HepG2 (cell line): ENCODE data around the gene ADAMTS4. TPM values are rescaled to one million over a fixed set of nuclear protein-coding genes. Genes with fewer than 3 reads are reported as not detected.
A peak's percentile ranks its signal among the peaks of the same experiment; 100 is the strongest.

ENCODE experiments used
- ATF7-NPFF ChIP-seq: sonication (generic); formaldehyde crosslinking; IDR thresholded peaks from 2 replicates; pipeline ENCODE4 v1.8.1; 2023; ENCODE audit warnings: mild to moderate bottlenecking, low read depth, missing genetic modification reagents, moderate library complexity
- BRD4 ChIP-seq: sonication (generic); formaldehyde crosslinking; IDR thresholded peaks from 2 replicates; pipeline ENCODE4 v1.4.0; 2020; ENCODE audit warnings: missing genetic modification reagents
- DMAP1 ChIP-seq: IDR thresholded peaks from 2 replicates; pipeline ENCODE4 v1.6.1; 2016
- EEA1 ChIP-seq: sonication (generic); formaldehyde crosslinking; IDR thresholded peaks from 2 replicates; pipeline ENCODE4 v1.5.1; 2020; ENCODE audit warnings: mild to moderate bottlenecking, missing genetic modification reagents, borderline replicate concordance
- FOXM1 ChIP-seq: sonication (generic); formaldehyde crosslinking; IDR thresholded peaks from 2 replicates; pipeline ENCODE4 v1.5.0; 2020; ENCODE audit warnings: missing genetic modification reagents
- GABPB1 ChIP-seq: IDR thresholded peaks from 2 replicates; pipeline ENCODE4 v1.6.1; 2016; ENCODE audit warnings: mild to moderate bottlenecking, missing genetic modification reagents, moderate library complexity, missing compliant biosample characterization
- GATAD2A ChIP-seq: IDR thresholded peaks from 2 replicates; pipeline ENCODE4 v1.6.1; 2016
- HNF1B ChIP-seq: sonication (generic); formaldehyde crosslinking; IDR thresholded peaks from 2 replicates; pipeline ENCODE4 v1.5.1; 2020; ENCODE audit warnings: mild to moderate bottlenecking, moderate library complexity, missing genetic modification reagents
- HNRNPH1 ChIP-seq: fragments of 200-400 bp; formaldehyde crosslinking; optimal IDR thresholded peaks from 2 replicates; pipeline ENCODE3; 2017; ENCODE audit warnings: mild to moderate bottlenecking, low read depth, low read length
- NFKBIZ ChIP-seq: IDR thresholded peaks from 2 replicates; pipeline ENCODE4 v1.6.1; 2018; ENCODE audit warnings: missing genetic modification reagents, missing compliant biosample characterization
- NR3C1 ChIP-seq: sonication (generic); formaldehyde crosslinking; IDR thresholded peaks from 2 replicates; pipeline ENCODE4 v1.4.0; 2020; ENCODE audit warnings: missing genetic modification reagents
- POLR2A ChIP-seq, 2 experiments: IDR thresholded peaks; 2 replicates each; pipeline ENCODE4 v1.6.1; 2011; ENCODE audit warnings: low read depth in 2 of 2, low read length in 2 of 2, mild to moderate bottlenecking in 1 of 2, moderate library complexity in 1 of 2; ENCODE audit not compliant: insufficient read depth in 1 of 2
- REPIN1 ChIP-seq: sonication (generic); formaldehyde crosslinking; IDR thresholded peaks from 2 replicates; pipeline ENCODE4 v1.8.0; 2022; ENCODE audit warnings: missing genetic modification reagents, low read depth, mild to moderate bottlenecking, borderline replicate concordance
- RFXAP ChIP-seq: sonication (generic); formaldehyde crosslinking; IDR thresholded peaks from 2 replicates; pipeline ENCODE4 v1.4.0; 2020; ENCODE audit warnings: missing genetic modification reagents, borderline replicate concordance
- XRCC5 ChIP-seq: fragments of 200-400 bp; formaldehyde crosslinking; optimal IDR thresholded peaks from 2 replicates; pipeline ENCODE3; 2017; ENCODE audit warnings: mild to moderate bottlenecking, low read length
- ZBTB25 ChIP-seq: IDR thresholded peaks from 2 replicates; pipeline ENCODE4 v1.6.1; 2018; ENCODE audit warnings: missing genetic modification reagents
- ZBTB34 ChIP-seq: sonication (generic); formaldehyde crosslinking; IDR thresholded peaks from 2 replicates; pipeline ENCODE4 v1.8.0; 2022; ENCODE audit warnings: mild to moderate bottlenecking, missing genetic modification reagents
- ZEB1 ChIP-seq: IDR thresholded peaks from 2 replicates; pipeline ENCODE4 v1.6.1; 2012; ENCODE audit warnings: mild to moderate bottlenecking, low read depth, inconsistent platforms; ENCODE audit not compliant: insufficient replicate concordance
- ZNF136 ChIP-seq: sonication (generic); formaldehyde crosslinking; IDR thresholded peaks from 2 replicates; pipeline ENCODE4 v1.8.1; 2022; ENCODE audit warnings: low read depth, mild to moderate bottlenecking, moderate library complexity, missing genetic modification reagents
- ZNF251 ChIP-seq: sonication (generic); formaldehyde crosslinking; IDR thresholded peaks from 2 replicates; pipeline ENCODE4 v1.9.0; 2021; ENCODE audit warnings: mild to moderate bottlenecking, missing genetic modification reagents
- ZNF552 ChIP-seq: sonication (generic); formaldehyde crosslinking; IDR thresholded peaks from 2 replicates; pipeline ENCODE4 v1.9.0; 2022; ENCODE audit warnings: missing genetic modification reagents, mild to moderate bottlenecking, borderline replicate concordance
- ZNF589 ChIP-seq: sonication (generic); formaldehyde crosslinking; conservative IDR thresholded peaks from 2 replicates; pipeline ENCODE4 v1.8.0; 2022; ENCODE audit warnings: mild to moderate bottlenecking, moderate library complexity, missing genetic modification reagents
- ZNF652 ChIP-seq: IDR thresholded peaks from 2 replicates; pipeline ENCODE4 v1.6.1; 2016; ENCODE audit warnings: low read depth, borderline replicate concordance
- ZNF709 ChIP-seq: sonication (generic); formaldehyde crosslinking; IDR thresholded peaks from 2 replicates; pipeline ENCODE4 v1.5.0; 2020; ENCODE audit warnings: mild to moderate bottlenecking, missing genetic modification reagents
- ZNF777 ChIP-seq: sonication (generic); formaldehyde crosslinking; IDR thresholded peaks from 2 replicates; pipeline ENCODE4 v1.4.0; 2020; ENCODE audit warnings: missing genetic modification reagents
- ZNF780A ChIP-seq: sonication (generic); formaldehyde crosslinking; IDR thresholded peaks from 2 replicates; pipeline ENCODE4 v1.8.0; 2022; ENCODE audit warnings: mild to moderate bottlenecking, missing genetic modification reagents, moderate library complexity
- ZSCAN21 ChIP-seq: sonication (generic); formaldehyde crosslinking; IDR thresholded peaks from 2 replicates; pipeline ENCODE4 v1.8.0; 2022; ENCODE audit warnings: mild to moderate bottlenecking, missing genetic modification reagents, moderate library complexity, borderline replicate concordance
- polyA plus RNA-seq, 8 experiments: library from polyadenylated mRNA; depleted of rRNA in 3 of 8; stranded (reverse) in 7 of 8; unstranded in 1 of 8; fragments of >200 nt; fragmentation: Illumina TruSeq in 4 of 8; extraction: Trizol in 4 of 8; gene quantifications; 2 replicates each; pipeline versions ENCODE4 v1.2.1 to v1.2.3, GENCODE V29; 2011 to 2016; ENCODE audit warnings: low read depth in 4 of 8, missing spikeins in 1 of 8, mixed read lengths in 1 of 8; ENCODE audit not compliant: insufficient read depth in 1 of 8
- total RNA-seq, 5 experiments: library from RNA; depleted of rRNA; stranded (reverse); fragments of >200 nt; fragmentation: Illumina TruSeq; extraction: Trizol; gene quantifications; 2 replicates each; pipeline ENCODE4 v1.2.3, GENCODE V29; 2016; ENCODE audit warnings: low read depth in 1 of 5

Gene ADAMTS4
- total and polyA plus RNA-seq, 2 of the 13 experiments (the other 11 are each of a cell fraction or from before 2014, with no cell fraction given): 0.51 to 1.7 TPM

DNA sequence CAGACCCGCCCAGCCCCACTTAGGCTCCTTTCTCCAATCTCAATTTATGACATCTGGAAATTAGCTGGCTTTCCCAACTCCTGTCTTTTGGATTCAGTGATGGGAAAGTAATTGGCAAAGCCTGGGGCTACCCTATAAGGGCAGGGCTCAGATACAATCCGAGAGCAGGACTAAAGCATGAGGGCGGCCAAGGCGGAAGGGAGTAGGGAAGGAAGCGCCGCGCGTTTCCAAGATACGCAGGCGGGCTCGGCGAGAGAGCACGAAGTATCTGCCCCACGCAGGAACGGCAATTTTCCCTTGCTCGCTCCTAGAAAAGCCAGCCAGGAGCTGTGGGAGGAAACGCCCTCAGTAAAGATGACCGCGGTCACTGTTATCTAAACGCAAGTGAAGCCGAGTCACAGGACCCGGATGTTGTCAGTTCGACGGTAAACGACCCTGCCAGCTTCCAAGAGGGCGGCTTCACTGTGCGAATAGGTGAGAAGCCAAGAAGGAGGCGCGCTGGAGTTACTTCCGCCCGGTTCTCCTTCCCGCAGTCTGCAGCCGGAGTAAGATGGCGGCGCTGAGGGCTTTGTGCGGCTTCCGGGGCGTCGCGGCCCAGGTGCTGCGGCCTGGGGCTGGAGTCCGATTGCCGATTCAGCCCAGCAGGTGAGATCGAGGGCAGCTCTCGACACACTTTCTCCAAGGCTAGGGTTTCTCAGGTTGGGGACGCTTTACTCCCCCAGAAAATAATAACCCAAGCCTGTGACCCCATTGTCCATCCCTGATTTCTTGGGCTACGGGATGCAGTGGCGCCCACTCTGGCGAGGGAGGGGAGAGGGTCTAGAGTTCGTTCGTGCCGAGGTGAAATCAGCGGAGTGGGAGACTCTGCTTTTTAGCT lies 3.2 kb upstream of the ADAMTS4 start, which contains the start of gene NDUFS2 (continued):
- TF ChIP-seq ZNF251 (CRISPR knock-in tag): 0 out of 2 replicates have a peak, but pooled peaks have one; percentile 51
- TF ChIP-seq ZNF780A (CRISPR knock-in tag): no peak
- no peak for TF ChIP-seq NR3C1 (CRISPR knock-in tag)
- peak; percentile 69 for TF ChIP-seq ATF7-NPFF (CRISPR knock-in tag)
- no peak; the same call in 1 of the 2 replicates for TF ChIP-seq ZNF552 (CRISPR knock-in tag)
- TF ChIP-seq FOXM1: no peak
- TF ChIP-seq GABPB1 (CRISPR knock-in tag): peak; percentile 98
- TF ChIP-seq ZSCAN21 (CRISPR knock-in tag): peak; percentile 49; the same call in 1 of the 2 replicates
- TF ChIP-seq GATAD2A: peak; percentile 27; the same call in 1 of the 2 replicates
- peak; percentile 72 for TF ChIP-seq ZEB1
- peak; percentile 38; the same call in 1 of the 2 replicates for TF ChIP-seq RFXAP (CRISPR knock-in tag)
- 0 out of 2 replicates have a peak, but pooled peaks have one; percentile 42 for TF ChIP-seq ZBTB34
- TF ChIP-seq XRCC5: peak; percentile 69
- peak; percentile 71; the same call in 1 of the 2 replicates for TF ChIP-seq ZNF589 (CRISPR knock-in tag)
- peak; percentile 81; the same call in 1 of the 2 replicates for TF ChIP-seq DMAP1 (CRISPR knock-in tag)
- no peak for TF ChIP-seq HNRNPH1
- peak; percentile 91 for TF ChIP-seq HNF1B (CRISPR knock-in tag)
- no peak; the same call in 1 of the 2 replicates for TF ChIP-seq EEA1
- 0 out of 2 replicates have a peak, but pooled peaks have one; percentile 41 for TF ChIP-seq ZNF136 (CRISPR knock-in tag)
- TF ChIP-seq ZNF777 (CRISPR knock-in tag): peak; percentile 88
- no peak; the same call in 1 of the 2 replicates for TF ChIP-seq ZNF652 (CRISPR knock-in tag)
- 0 out of 2 replicates have a peak, but pooled peaks have one; percentile 22 for TF ChIP-seq ZBTB25 (CRISPR knock-in tag)
- peak; percentile 80 to 85 for TF ChIP-seq POLR2A (IDR thresholded peaks at IDR 0.05; ENCODE audit: insufficient read depth in 1 of 2, low read depth in 2 of 2, low read length in 2 of 2)
- TF ChIP-seq ZNF709 (CRISPR knock-in tag): peak; percentile 63; the same call in 1 of the 2 replicates
- peak; percentile 59; the same call in 1 of the 2 replicates for TF ChIP-seq REPIN1 (CRISPR knock-in tag)
- 0 out of 2 replicates have a peak, but pooled peaks have one; percentile 13 for TF ChIP-seq NFKBIZ
- TF ChIP-seq BRD4 (CRISPR knock-in tag): peak; percentile 95
